SK-N-SH (cell line): ENCODE results near the gene SERTAD4. TPM values are rescaled to one million over a fixed set of nuclear protein-coding genes. Genes with fewer than 3 reads are reported as not detected.

Experiments used
- CTCF ChIA-PET: fragments of 300-600, 350-600 bp; formaldehyde crosslinking; extraction: SDS; loops from one replicate; lab custom pipeline; 2021; lab: Yijun Ruan, JAX
- POLR2A ChIA-PET: fragments of 350-600 bp; sonication (Branson Sonifier 250); formaldehyde crosslinking; extraction: SDS; loops from one replicate; lab custom pipeline; 2020; ENCODE audit warnings: antibody characterized with exemption, inconsistent platforms; lab: Yijun Ruan, JAX
- DNase-seq: peaks from one replicate; pipeline ENCODE4 v3.0.0; 2012
- H2AFZ ChIP-seq: fragments of 200-600 bp; sonication (generic); 2 replicates; pipeline ENCODE4 v1.8.1; 2016; ENCODE audit warnings: antibody characterized with exemption, mild to moderate bottlenecking, low read depth
- H3F3A ChIP-seq: fragments of 200-600 bp; sonication (generic); replicated peaks from 2 replicates; pipeline ENCODE3; 2016; ENCODE audit warnings: antibody characterized with exemption, mild to moderate bottlenecking; ENCODE audit not compliant: insufficient read depth
- H3K27ac ChIP-seq, 2 experiments: fragments of 200-500 bp in 1 of 2; fragments of 200-600 bp in 1 of 2; sonication (Bioruptor generic) in 1 of 2; sonication (generic), shearing (Covaris generic) in 1 of 2; 2 replicates each; pipeline versions ENCODE4 v1.5.1 to v1.6.1; 2014 to 2016; ENCODE audit warnings: low read depth in 2 of 2, inconsistent platforms in 1 of 2, low read length in 1 of 2, mild to moderate bottlenecking in 1 of 2, mixed read lengths in 1 of 2
- H3K27me3 ChIP-seq: fragments of 200-600 bp; sonication (generic), shearing (Covaris generic); 2 replicates; pipeline ENCODE4 v1.6.1; 2016; ENCODE audit warnings: mixed run types; ENCODE audit not compliant: insufficient read depth
- H3K36me3 ChIP-seq, 2 experiments: fragments of 200-500 bp in 1 of 2; fragments of 200-600 bp in 1 of 2; sonication (Bioruptor generic) in 1 of 2; sonication (generic) in 1 of 2; replicated peaks in 1 of 2; 2 replicates each; pipeline versions ENCODE3 to v1.5.1; 2014 to 2016; ENCODE audit warnings: low read length in 1 of 2, mild to moderate bottlenecking in 1 of 2; ENCODE audit not compliant: insufficient read depth in 2 of 2, control insufficient read depth in 1 of 2
- H3K4me1 ChIP-seq, 2 experiments: fragments of 200-500 bp in 1 of 2; fragments of 200-600 bp in 1 of 2; sonication (Bioruptor generic) in 1 of 2; sonication (generic), shearing (Covaris generic) in 1 of 2; 2 replicates each; pipeline versions ENCODE4 v1.5.1 to v1.6.1; 2014 to 2016; ENCODE audit warnings: low read depth in 1 of 2, low read length in 1 of 2, mixed run types in 1 of 2; ENCODE audit not compliant: insufficient read depth in 2 of 2, control insufficient read depth in 1 of 2
- H3K4me2 ChIP-seq: fragments of 200-600 bp; sonication (generic), shearing (Covaris generic); 2 replicates; pipeline ENCODE4 v1.6.1; 2017; ENCODE audit warnings: mixed run types
- H3K4me3 ChIP-seq, 2 experiments: fragments of 200-500 bp in 1 of 2; fragments of 200-600 bp in 1 of 2; sonication (Bioruptor generic) in 1 of 2; sonication (generic), shearing (Covaris generic) in 1 of 2; 2 replicates each; pipeline versions ENCODE4 v1.5.1 to v1.8.1; 2014 to 2016; ENCODE audit warnings: low read depth in 2 of 2, inconsistent platforms in 1 of 2, low read length in 1 of 2, mild to moderate bottlenecking in 1 of 2, mixed read lengths in 1 of 2, moderate library complexity in 1 of 2
- H3K79me2 ChIP-seq: fragments of 200-600 bp; sonication (generic); 2 replicates; pipeline ENCODE4 v1.8.1; 2017; ENCODE audit warnings: mild to moderate bottlenecking; ENCODE audit not compliant: insufficient read depth
- H3K9ac ChIP-seq: fragments of 200-600 bp; sonication (generic); 2 replicates; pipeline ENCODE4 v1.6.1; 2017; ENCODE audit warnings: mixed run types
- H3K9me2 ChIP-seq: fragments of 200-600 bp; sonication (generic); 2 replicates; pipeline ENCODE4 v1.6.1; 2017; ENCODE audit warnings: mixed run types
- H3K9me3 ChIP-seq: fragments of 200-600 bp; sonication (generic); 2 replicates; pipeline ENCODE4 v1.6.1; 2017; ENCODE audit warnings: mixed run types, mild to moderate bottlenecking, moderate library complexity
- H4K20me1 ChIP-seq: fragments of 200-600 bp; sonication (generic); 2 replicates; pipeline ENCODE4 v1.6.1; 2017; ENCODE audit warnings: mild to moderate bottlenecking, mixed run types; ENCODE audit not compliant: insufficient read depth
- ELF1 ChIP-seq: IDR thresholded peaks from 2 replicates; pipeline ENCODE4 v1.4.0; 2012
- EP300 ChIP-seq, 2 experiments: IDR thresholded peaks; 2 replicates each; pipeline versions ENCODE4 v1.4.0 to v1.6.1; 2012; ENCODE audit warnings: borderline replicate concordance in 1 of 2, low read depth in 1 of 2, low read length in 1 of 2
- FOSL2 ChIP-seq: IDR thresholded peaks from 2 replicates; pipeline ENCODE4 v1.4.0; 2012; ENCODE audit warnings: low read depth, mild to moderate bottlenecking, moderate library complexity, borderline replicate concordance
- FOXM1 ChIP-seq: IDR thresholded peaks from 2 replicates; pipeline ENCODE4 v1.4.0; 2012; ENCODE audit warnings: low read depth, mild to moderate bottlenecking
- GABPA ChIP-seq: IDR thresholded peaks from 2 replicates; pipeline ENCODE4 v1.4.0; 2012; ENCODE audit warnings: low read depth, mild to moderate bottlenecking
- GATA2 ChIP-seq: sonication (generic); formaldehyde crosslinking; IDR thresholded peaks from 2 replicates; pipeline ENCODE4 v1.5.0; 2020; ENCODE audit warnings: mild to moderate bottlenecking, missing genetic modification reagents
- JUND ChIP-seq: IDR thresholded peaks from 2 replicates; pipeline ENCODE4 v1.4.0; 2012
- MAX ChIP-seq: IDR thresholded peaks from 2 replicates; pipeline ENCODE4 v1.4.0; 2012; ENCODE audit warnings: low read depth
- MEF2A ChIP-seq: IDR thresholded peaks from 2 replicates; pipeline ENCODE4 v1.4.0; 2012; ENCODE audit warnings: low read depth, borderline replicate concordance
- NFIC ChIP-seq: IDR thresholded peaks from 2 replicates; pipeline ENCODE4 v1.4.0; 2012; ENCODE audit warnings: borderline replicate concordance
- NRF1 ChIP-seq: IDR thresholded peaks from 2 replicates; pipeline ENCODE4 v1.6.1; 2012; ENCODE audit warnings: low read depth, mild to moderate bottlenecking, low read length
- RCOR1 ChIP-seq: fragments of 150-350 bp; IDR thresholded peaks from 2 replicates; pipeline ENCODE4 v1.6.1; 2017; ENCODE audit warnings: antibody characterized with exemption, low read length
- RXRA ChIP-seq: IDR thresholded peaks from 2 replicates; pipeline ENCODE4 v1.4.0; 2012; ENCODE audit warnings: low read depth, mild to moderate bottlenecking, borderline replicate concordance
- SIN3A ChIP-seq: IDR thresholded peaks from 2 replicates; pipeline ENCODE4 v1.6.1; 2012; ENCODE audit warnings: low read depth, mild to moderate bottlenecking, low read length, moderate library complexity, borderline replicate concordance
- SMC3 ChIP-seq: IDR thresholded peaks from 2 replicates; pipeline ENCODE4 v1.6.1; 2012; ENCODE audit warnings: low read depth, low read length, improper control_type of control experiment
- WGBS: methylation state at CpG from one replicate; pipeline ENCODE4 v1.1.6; 2017; ENCODE audit warnings: low lambda C conversion rate; 5-methylcytosine and 5-hydroxymethylcytosine counted together
- polyA plus RNA-seq, 3 experiments: library from polyadenylated mRNA; depleted of rRNA; stranded (reverse); fragments of >200 nt; gene quantifications; 2 replicates each; pipeline ENCODE4 v1.2.3, GENCODE V29; 2012
- TF ChIP-seq, protein P1 (sequence below): fragments of 150-350 bp; IDR thresholded peaks from 2 replicates; pipeline ENCODE4 v1.6.1; 2016; ENCODE audit warnings: mild to moderate bottlenecking, low read depth, low read length
- TF ChIP-seq, protein P2 (sequence below): fragments of 200-600 bp; sonication (generic); IDR thresholded peaks from 2 replicates; pipeline ENCODE4 v1.6.1; 2017; ENCODE audit warnings: antibody characterized with exemption, mild to moderate bottlenecking, moderate library complexity
- TF ChIP-seq, protein P3 (sequence below): IDR thresholded peaks from 2 replicates; pipeline ENCODE4; 2012
- TF ChIP-seq, protein P4 (sequence below): fragments of 150-350 bp; IDR thresholded peaks from 2 replicates; pipeline ENCODE4 v1.6.1; 2017; ENCODE audit warnings: antibody characterized with exemption, low read length, low read depth, borderline replicate concordance

Gene SERTAD4
- polyA plus RNA-seq, 1 of the 3 experiments (the other 2 are of a cell fraction): 2.9 TPM

- peaks cover 36 to 50% of the 10 kb centered on the region in 2 experiments for H3K4me1 ChIP-seq
- no peaks in the 10 kb centered on the region for H3K79me2 ChIP-seq
- DNase-seq: no peak
- no peak overlapping the region for H3K4me2 ChIP-seq
- H3K9ac ChIP-seq: no peak overlapping the region
- TF ChIP-seq, protein P1, sequence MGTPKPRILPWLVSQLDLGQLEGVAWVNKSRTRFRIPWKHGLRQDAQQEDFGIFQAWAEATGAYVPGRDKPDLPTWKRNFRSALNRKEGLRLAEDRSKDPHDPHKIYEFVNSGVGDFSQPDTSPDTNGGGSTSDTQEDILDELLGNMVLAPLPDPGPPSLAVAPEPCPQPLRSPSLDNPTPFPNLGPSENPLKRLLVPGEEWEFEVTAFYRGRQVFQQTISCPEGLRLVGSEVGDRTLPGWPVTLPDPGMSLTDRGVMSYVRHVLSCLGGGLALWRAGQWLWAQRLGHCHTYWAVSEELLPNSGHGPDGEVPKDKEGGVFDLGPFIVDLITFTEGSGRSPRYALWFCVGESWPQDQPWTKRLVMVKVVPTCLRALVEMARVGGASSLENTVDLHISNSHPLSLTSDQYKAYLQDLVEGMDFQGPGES: no peak
- TF ChIP-seq, protein P2, sequence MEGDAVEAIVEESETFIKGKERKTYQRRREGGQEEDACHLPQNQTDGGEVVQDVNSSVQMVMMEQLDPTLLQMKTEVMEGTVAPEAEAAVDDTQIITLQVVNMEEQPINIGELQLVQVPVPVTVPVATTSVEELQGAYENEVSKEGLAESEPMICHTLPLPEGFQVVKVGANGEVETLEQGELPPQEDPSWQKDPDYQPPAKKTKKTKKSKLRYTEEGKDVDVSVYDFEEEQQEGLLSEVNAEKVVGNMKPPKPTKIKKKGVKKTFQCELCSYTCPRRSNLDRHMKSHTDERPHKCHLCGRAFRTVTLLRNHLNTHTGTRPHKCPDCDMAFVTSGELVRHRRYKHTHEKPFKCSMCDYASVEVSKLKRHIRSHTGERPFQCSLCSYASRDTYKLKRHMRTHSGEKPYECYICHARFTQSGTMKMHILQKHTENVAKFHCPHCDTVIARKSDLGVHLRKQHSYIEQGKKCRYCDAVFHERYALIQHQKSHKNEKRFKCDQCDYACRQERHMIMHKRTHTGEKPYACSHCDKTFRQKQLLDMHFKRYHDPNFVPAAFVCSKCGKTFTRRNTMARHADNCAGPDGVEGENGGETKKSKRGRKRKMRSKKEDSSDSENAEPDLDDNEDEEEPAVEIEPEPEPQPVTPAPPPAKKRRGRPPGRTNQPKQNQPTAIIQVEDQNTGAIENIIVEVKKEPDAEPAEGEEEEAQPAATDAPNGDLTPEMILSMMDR: no peak
- TF ChIP-seq NFIC (no peak), GABPA (no peak), MEF2A (no peak), MAX (no peak), SIN3A (no peak), RCOR1 (no peak), SMC3 (no peak), GATA2 (CRISPR knock-in tag) (no peak), NRF1 (no peak), RXRA (no peak), FOSL2 (no peak), FOXM1 (no peak), JUND (no peak), ELF1 (no peak), EP300 (IDR thresholded peaks at IDR 0.05; ENCODE audit: borderline replicate concordance in 1 of 2, low read depth in 1 of 2, low read length in 1 of 2) (no peak)
- TF ChIP-seq, protein P3, sequence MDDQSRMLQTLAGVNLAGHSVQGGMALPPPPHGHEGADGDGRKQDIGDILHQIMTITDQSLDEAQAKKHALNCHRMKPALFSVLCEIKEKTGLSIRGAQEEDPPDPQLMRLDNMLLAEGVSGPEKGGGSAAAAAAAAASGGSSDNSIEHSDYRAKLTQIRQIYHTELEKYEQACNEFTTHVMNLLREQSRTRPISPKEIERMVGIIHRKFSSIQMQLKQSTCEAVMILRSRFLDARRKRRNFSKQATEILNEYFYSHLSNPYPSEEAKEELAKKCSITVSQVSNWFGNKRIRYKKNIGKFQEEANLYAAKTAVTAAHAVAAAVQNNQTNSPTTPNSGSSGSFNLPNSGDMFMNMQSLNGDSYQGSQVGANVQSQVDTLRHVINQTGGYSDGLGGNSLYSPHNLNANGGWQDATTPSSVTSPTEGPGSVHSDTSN: no peak
- TF ChIP-seq, protein P4, sequence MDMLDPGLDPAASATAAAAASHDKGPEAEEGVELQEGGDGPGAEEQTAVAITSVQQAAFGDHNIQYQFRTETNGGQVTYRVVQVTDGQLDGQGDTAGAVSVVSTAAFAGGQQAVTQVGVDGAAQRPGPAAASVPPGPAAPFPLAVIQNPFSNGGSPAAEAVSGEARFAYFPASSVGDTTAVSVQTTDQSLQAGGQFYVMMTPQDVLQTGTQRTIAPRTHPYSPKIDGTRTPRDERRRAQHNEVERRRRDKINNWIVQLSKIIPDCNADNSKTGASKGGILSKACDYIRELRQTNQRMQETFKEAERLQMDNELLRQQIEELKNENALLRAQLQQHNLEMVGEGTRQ: no peak
- no peak overlapping the region for H3K27ac ChIP-seq
- ChIA-PET POLR2A (no interaction called here), CTCF (interaction anchor here (1.1 kb wide), 1 partner anchor 92 kb away, joined by 3 read pairs; no protein-coding TSS in a partner anchor)
- H3K4me3 ChIP-seq: no peak overlapping the region
- WGBS: 94% methylated on average over 3 of the region's 3 CpGs
- peaks cover 4% of the 10 kb centered on the region; the same call in 1 of the 2 replicates for H4K20me1 ChIP-seq
- H3F3A ChIP-seq: peaks cover 41% of the 10 kb centered on the region
- no peak overlapping the region for H2AFZ ChIP-seq
- no peaks in the 10 kb centered on the region for H3K9me3 ChIP-seq
- no peaks in the 10 kb centered on the region for H3K9me2 ChIP-seq
- no peaks in the 10 kb centered on the region for H3K27me3 ChIP-seq
- H3K36me3 ChIP-seq: peaks cover 10 to 21% of the 10 kb centered on the region in 2 experiments
These were observed 2.9 kb downstream of the SERTAD4 start for GRCh38 chr1:210235363-210236053.
